Measurements from ENCODE around the gene RAB1A.

DNA sequence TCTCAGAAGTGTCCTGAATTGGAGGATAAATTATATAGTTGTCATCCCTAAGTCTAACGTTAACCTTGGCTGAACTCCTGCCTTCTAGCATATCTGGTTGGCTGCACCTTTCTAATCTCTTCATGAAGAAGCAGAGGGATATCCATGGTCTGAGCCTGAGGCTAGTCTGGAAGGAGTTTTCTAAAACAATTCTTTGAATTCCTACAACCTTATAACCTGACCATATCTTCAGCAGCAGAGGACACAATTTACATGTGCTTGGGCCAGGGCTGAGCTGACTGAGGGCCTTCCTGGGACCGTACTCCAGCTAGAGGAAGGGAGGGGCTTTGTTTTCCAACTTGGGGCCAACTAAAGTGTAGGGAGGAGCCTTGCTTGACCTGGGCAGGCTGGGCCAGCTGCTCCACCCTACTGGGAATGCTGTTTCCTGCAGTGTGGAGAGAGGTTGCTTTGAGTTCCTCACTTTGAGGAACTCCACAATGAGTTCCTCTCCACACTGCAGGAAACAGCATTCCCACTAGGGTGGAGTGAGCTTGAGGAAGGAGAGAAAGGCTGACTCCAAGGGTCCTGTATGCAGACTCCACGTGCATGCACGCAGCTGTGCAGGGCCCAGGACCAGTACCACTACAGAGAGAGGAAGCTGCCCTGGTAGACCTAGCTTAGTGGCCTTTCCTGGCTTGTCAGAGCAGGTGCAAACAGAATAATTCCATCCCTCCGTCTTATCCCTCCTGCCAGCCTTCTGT is 54.1 kb downstream of the RAB1A start:
- TF ChIP-seq, protein P1, sequence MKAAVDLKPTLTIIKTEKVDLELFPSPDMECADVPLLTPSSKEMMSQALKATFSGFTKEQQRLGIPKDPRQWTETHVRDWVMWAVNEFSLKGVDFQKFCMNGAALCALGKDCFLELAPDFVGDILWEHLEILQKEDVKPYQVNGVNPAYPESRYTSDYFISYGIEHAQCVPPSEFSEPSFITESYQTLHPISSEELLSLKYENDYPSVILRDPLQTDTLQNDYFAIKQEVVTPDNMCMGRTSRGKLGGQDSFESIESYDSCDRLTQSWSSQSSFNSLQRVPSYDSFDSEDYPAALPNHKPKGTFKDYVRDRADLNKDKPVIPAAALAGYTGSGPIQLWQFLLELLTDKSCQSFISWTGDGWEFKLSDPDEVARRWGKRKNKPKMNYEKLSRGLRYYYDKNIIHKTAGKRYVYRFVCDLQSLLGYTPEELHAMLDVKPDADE (IDR thresholded peaks at IDR 0.05), result no peak
- TF ChIP-seq, protein P2, sequence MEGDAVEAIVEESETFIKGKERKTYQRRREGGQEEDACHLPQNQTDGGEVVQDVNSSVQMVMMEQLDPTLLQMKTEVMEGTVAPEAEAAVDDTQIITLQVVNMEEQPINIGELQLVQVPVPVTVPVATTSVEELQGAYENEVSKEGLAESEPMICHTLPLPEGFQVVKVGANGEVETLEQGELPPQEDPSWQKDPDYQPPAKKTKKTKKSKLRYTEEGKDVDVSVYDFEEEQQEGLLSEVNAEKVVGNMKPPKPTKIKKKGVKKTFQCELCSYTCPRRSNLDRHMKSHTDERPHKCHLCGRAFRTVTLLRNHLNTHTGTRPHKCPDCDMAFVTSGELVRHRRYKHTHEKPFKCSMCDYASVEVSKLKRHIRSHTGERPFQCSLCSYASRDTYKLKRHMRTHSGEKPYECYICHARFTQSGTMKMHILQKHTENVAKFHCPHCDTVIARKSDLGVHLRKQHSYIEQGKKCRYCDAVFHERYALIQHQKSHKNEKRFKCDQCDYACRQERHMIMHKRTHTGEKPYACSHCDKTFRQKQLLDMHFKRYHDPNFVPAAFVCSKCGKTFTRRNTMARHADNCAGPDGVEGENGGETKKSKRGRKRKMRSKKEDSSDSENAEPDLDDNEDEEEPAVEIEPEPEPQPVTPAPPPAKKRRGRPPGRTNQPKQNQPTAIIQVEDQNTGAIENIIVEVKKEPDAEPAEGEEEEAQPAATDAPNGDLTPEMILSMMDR (conservative IDR thresholded peaks at IDR 0.05; ENCODE audit: low read depth in 2 of 2), result no peak
- TF ChIP-seq EZH2 (IDR thresholded peaks at IDR 0.05; ENCODE audit: low read depth, unreplicated experiment) (no peak), JUNB (IDR thresholded peaks at IDR 0.05; ENCODE audit: unreplicated experiment) (no peak), POLR2AphosphoS5 (IDR thresholded peaks at IDR 0.05; ENCODE audit: low read depth) (no peak), EZH2phosphoT487 (IDR thresholded peaks at IDR 0.05; ENCODE audit: unreplicated experiment) (no peak), STAT1 (IDR thresholded peaks at IDR 0.05; ENCODE audit: unreplicated experiment) (no peak), ZNF114 (CRISPR knock-in tag; IDR thresholded peaks at IDR 0.05) (no peak)
- TF ChIP-seq, protein P3, sequence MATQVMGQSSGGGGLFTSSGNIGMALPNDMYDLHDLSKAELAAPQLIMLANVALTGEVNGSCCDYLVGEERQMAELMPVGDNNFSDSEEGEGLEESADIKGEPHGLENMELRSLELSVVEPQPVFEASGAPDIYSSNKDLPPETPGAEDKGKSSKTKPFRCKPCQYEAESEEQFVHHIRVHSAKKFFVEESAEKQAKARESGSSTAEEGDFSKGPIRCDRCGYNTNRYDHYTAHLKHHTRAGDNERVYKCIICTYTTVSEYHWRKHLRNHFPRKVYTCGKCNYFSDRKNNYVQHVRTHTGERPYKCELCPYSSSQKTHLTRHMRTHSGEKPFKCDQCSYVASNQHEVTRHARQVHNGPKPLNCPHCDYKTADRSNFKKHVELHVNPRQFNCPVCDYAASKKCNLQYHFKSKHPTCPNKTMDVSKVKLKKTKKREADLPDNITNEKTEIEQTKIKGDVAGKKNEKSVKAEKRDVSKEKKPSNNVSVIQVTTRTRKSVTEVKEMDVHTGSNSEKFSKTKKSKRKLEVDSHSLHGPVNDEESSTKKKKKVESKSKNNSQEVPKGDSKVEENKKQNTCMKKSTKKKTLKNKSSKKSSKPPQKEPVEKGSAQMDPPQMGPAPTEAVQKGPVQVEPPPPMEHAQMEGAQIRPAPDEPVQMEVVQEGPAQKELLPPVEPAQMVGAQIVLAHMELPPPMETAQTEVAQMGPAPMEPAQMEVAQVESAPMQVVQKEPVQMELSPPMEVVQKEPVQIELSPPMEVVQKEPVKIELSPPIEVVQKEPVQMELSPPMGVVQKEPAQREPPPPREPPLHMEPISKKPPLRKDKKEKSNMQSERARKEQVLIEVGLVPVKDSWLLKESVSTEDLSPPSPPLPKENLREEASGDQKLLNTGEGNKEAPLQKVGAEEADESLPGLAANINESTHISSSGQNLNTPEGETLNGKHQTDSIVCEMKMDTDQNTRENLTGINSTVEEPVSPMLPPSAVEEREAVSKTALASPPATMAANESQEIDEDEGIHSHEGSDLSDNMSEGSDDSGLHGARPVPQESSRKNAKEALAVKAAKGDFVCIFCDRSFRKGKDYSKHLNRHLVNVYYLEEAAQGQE (IDR thresholded peaks at IDR 0.05; ENCODE audit: unreplicated experiment), result no peak

Data from GM23338 (cell line).